Muscle of arm (tissue), 12 donors: ENCODE data around the gene DCT. TPM values are rescaled to one million over a fixed set of nuclear protein-coding genes. Genes with fewer than 3 reads are reported as not detected.

Experiments used
- DNase-seq: peaks from one replicate; pipeline ENCODE4 v3.0.0-alpha.2; 2013
- polyA plus RNA-seq, 12 donors: library from polyadenylated mRNA; unstranded; fragments of 120-200 nt; gene quantifications; one replicate each; pipeline ENCODE4 v1.2.1, GENCODE V29; 2013; ENCODE audit not compliant: insufficient read length in 12 of 12

Gene DCT
- polyA plus RNA-seq, 12 donors: 0.10 to 52.6 (median 0.54) TPM; not detected in 2

DNA sequence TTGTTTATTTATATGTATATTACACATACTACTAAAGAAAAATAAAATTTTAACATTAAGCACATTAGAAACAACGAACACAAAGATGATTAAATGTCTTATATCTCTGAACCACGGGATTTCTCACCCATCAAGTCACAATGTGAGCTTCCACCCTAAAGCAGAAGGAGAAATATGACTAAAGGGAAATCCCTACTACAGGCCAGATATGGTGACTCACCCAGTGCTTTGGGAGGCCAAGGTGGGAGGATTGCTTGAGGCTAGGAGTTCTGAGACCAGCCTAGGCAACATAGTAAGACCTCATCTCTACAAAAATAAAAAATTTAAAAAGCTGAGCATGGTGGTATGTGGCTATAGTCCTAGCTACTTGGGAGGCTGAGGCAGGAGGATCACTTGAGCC lies 24.6 kb downstream of the DCT start:
- DNase-seq: no peak

DNA sequence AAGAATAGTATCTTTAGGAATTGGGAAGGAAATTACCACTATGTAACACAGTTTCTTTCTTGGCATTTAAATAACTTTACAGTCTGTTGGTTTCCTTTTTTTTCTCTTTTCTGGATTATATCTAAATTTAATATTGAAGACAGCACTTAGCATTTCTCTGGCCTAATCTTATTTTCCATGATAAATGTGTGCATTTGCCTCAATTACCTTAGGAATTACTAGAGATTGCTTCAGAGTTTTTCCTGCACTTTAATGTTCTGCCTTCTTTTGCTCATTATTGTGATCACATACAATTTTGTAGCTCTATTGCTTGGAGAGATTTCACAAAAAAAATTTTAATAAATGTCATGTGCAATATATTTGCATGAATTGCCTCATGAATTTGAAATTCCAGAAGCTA lies 25.1 kb downstream of the DCT start:
- DNase-seq: no peak

DNA sequence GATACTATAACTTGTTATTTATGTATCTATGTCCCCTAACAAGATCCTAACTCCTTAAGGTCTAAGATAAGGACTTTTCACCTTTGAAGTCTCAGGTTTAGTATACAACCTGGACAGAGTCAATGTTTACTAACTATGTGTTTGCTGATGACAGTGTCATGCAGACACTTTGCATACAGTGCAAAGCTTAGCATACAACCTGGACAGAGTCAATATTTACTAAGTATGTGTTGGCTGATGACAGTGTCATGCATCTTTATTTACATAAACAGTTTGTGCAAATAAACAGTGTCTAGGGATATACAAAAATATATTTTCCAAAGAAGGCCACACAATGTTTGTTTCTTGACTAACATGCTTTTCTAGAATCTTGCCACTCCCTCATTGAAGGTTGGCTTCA lies 34.7 kb downstream of the DCT start:
- no peak for DNase-seq

DNA sequence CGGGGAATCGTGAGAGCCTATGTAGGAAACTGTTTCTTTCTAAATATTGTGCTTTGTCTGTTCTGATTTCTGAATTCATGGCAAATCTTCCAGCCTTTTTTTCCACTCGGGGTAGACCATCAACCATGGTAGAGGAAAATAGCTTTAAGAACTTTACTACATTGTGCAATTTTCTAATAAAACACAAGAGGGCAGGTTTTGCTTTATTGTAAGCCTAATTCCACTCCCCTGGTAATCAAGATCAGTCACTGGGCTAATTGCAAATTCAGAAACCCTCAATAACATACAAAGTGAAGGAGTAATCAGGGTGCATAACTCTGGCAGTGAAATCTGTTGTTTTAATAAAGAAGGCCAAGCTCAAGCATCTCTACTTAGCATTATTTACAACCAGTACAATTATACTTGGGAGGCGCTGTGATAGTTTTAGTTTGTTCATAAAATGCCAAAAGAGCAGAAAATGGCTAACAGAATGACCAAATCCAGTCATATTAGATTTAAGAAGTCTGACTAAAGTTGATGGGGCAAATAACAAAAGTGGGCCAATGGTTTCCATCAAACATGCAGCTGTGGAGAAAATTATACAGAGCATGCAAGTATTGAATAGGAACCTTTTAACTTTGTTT lies 43.8 kb downstream of the DCT start:
- DNase-seq: peak; percentile 39

DNA sequence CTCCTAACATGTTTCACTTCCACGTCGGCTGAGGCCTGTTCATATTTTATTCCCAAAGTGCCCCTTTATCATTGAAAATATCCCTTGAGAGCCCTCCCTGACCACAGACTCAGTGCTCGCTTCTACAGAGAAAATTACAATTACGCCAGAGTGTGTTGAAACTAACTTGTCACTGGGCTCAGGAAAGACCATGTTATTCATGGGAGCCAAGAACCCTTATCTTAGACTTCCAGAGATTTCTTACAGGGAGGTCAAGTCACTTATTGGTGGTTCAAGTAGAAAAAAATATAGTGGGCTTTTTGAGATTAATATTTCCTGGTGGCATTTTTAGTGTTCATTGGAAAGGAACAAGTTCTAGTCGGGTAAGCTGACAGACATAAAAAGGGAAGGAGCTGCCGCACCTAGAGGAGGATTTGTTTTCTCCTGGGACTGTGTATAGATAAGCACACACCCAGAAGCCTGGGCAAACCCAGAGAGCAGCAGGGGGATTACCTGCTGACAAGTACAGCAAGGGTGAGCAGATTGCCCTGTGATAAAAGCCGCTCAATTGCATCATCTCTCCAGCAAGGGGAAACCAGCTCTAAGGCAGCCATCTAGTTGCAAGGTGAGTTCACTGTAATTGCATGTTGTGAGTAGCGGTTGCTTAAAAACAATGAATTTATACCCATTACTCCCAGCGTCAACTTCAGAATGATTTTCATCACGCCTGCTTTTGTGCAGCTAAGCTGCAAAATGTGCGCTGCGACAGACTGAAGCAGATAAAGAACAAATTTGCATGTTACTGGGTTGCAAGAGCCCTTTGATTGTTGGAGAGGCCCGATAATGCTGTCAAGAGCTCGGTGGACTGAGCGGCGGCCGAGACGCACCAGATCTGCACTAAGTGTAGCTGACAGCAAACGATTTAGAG lies 46.2 kb downstream of the DCT start:
- no peak for DNase-seq

DNA sequence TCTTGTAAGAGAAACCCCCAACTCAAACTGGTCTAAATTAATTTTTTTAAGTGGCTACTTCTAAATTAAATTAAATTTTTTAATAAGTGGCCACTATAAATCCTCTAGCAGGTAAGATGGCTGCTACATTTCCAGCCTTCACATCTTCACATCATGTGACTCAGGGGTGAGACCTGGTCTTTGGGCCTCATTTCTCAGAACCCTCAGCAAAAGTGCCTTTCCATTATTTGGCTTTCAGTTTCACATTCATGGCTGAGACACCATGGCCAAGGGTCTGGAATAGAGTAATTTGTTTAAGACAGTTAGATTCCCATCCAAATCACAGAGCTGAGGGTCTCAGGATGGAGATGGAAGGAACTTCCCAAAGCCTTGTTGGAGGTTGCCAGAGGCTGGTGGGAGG lies 47.5 kb downstream of the DCT start:
- no peak for DNase-seq

DNA sequence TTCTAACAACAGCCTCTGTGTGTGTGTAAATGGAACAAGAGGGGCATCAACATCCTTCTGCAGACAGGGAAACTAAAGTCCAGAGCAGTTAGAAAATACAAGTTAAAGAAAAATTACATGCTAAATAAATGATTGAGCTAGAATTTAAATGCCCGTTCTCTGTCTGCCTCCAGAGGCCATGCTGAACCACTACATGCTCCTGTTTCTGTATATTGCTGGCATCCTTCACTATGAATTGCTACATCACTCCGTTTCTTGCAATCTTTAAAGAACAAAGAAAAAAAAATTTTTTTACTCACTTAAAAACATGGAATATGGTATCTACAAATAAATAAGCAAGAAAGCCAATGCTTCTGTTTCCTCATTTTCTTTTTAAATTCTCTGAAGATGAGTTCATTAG lies 47.9 kb downstream of the DCT start:
- no peak for DNase-seq

DNA sequence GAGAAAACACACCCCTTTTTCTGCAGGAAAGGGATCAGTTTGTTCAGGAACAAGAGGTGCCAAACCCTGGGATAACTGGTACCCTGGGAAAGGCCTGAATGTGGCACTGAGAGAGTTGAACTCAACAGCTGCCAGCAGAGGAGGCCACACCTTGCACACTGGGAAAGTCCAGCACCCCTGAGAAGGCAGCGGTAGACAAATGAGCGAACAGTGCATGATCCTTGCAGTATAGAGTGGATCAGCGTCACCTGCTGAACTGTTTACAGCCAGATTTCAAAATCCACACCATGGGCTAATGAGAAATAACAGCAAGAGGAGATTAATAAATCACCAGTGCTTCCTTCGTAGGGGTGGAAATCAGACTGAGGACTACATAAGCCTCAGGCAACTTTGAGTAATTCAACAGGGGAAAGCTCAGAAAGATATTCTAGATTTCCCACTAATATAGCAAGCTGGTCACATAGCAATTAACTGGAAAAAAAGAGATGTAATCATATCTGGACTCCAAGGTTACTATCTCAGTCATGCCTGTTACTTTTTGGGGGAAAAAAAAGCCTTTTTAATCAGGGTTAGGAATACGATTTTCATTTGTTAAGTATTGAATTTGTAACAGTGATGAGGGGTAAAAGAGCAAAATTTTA lies 52.0 kb downstream of the DCT start:
- DNase-seq: no peak

DNA sequence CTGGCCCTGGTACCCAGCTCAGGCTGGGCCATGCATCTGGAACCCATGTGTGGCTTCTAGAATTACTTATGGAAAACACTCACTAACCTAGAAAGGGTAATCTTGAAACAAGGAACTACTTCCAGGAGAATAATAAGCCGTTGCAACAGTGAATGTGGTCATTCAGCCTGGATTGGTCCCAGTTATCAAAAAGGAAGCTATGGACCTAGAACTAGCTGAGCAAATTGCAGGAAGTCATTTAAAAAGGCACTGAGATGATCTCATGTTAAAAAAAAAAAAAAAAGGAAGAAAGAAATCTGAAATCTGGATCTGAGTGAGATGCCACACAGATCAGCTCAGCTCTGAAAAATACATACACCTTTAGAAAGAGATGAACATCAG lies 59.6 kb downstream of the DCT start:
- no peak for DNase-seq

DNA sequence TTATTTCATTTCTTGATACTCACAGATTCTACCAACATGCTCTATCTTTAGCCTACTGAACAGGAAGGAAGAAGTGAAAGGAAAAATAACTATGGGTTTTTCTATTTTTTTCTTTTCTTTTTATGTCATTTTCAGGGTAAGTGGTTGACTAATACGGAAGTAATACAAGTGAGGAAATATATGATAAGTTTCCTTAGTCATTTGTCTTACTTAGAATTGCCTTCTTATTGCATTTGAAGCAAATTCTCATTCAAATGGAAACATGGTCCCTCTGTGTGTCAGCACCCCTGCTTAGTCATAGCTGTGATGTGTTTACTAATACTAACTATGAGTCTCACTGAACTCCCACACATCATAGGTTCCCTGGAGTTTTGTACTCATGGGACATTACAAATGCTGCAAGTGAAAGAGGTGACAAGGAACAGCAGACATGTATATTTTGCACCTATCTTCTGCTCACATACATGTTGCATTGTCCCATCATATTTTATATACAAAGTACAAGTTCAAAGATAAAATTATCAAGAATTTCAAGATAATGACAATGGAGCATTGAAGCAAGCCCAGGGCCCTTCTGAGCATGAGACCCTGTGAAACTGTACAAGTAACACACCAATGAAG lies 60.1 kb downstream of the DCT start:
- no peak for DNase-seq

DNA sequence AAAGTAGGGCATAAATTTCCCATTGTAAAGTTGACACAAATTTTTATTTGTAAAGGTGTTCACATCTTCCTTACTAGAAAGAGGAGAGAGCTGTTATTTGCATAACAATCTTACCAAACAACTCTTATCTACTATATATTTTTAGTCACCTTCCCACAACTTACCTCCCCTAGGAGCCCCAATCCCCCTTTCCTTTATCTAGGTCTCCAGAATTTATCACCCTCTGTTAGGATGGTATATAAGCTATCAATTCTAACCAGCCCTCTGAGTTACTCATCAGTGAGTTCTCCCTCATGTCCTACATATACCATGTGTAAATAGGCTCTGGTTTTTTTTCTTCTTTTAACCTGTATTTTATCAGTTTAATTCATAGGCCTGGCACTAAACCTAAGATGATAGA lies 62.2 kb downstream of the DCT start:
- DNase-seq: no peak

DNA sequence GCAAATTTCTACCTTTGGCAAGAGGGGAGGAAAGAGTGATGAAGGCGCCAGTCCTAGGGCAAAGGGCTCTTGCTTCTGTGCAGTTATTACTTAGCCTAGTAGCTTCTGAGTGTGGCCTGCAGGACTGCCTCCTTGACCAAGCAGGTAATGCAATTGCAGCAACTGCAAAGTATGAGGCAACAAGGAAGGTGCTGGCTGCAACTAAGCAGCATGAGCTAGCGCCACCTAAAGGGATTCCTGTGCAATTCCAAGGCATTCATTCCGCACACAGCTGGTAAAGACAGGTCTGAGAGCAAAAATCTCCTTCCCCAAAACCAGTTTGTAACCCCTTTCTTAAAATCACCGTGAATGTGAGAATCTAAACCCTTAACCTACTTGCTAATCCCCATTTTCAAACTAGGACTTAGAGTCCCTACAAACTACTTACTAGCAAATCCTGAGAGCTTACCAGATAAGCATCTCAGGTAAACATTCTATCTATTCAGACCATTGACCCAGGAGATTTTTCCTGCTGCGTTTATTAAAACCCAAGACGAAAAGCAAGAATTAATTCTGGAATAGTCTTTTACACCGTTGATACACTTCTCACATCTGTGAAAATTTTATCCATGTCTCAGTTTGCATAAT lies 62.9 kb downstream of the DCT start:
- DNase-seq: no peak

DNA sequence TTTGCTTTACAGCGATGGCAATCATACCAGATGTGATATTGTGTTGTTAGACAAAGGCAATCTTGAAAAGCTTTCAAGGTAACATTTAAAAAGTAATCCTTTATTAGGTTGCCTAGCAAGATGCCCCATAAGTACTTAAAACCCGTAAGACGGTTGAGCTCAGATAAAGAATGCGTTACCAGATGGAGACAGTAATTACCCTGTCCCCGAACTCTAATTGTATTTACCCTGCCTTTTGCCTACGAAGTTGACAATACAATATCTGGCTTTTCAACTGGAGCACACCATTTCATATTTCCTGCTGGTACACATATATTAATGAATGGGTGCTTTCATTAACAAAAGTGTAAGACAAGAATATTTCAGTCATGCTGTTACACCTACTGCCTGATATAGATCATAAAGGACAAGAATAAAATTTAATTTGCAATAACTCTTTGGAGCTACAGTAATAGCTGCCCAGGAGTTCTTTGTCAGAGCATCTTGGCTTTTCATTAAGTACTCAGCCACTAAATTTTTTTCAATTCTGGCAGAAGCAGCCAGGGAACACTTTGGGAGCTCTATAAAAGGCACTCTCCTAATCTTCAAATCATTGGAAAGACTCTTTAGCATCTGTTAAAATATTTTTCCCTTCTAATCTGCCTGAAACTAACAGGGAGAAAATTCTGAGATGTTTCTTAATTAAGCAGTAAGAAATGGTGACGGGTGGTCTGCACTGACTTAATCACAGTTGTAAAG lies 63.8 kb downstream of the DCT start:
- DNase-seq: no peak

DNA sequence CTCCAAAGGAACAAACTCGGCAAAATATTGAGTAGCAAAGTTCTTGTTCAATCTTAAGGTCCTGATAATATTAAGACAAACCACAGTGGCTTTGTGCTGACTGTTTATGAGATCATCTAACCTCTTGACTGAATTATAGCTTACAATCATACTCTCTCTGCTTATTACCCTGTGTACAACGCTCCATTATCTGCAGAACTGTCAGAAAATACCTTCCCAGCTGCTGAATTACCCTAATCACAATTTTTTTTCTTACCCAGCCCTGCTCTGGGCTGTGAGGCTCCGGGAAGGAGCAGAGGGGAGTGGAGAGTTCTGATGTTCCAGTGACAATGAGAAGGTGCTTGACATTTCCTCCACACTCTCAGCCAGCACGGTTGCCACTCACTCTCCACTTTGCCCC lies 64.8 kb downstream of the DCT start:
- DNase-seq: no peak

DNA sequence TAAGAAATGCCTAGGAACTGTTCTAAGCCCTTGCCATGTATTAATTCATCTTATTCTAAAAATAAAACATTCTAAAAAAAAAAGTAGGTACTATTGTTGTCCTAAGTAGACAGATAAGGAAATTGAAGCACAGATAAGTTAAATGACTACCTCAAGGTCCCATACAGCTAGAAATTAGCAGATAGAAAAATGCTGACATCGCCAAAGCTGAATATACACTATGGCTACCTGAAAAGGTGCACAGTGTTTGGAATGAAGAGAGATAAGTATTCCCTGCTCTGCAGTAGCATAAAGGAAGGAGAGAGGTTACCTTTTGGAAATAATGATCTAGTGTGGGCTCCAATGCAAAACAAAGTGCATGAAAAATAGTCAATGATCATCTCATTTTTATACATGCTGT lies 65.3 kb downstream of the DCT start:
- DNase-seq: no peak

DNA sequence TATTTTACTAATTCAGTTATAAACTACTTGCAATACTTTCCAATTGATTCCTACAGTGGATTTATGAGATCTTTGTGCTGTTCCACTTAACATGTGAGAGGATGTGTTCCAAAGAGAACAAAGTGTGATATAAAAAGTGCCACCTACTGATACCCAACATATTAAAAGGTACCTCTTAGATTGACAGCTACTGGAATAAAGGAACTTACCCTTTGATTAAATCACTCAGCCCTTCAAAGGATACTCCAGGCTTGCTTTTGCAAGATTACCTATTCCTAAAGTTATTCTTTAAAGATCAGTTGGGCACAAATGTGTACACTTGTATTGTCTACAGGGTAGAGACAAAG lies 65.9 kb downstream of the DCT start:
- DNase-seq: no peak

DNA sequence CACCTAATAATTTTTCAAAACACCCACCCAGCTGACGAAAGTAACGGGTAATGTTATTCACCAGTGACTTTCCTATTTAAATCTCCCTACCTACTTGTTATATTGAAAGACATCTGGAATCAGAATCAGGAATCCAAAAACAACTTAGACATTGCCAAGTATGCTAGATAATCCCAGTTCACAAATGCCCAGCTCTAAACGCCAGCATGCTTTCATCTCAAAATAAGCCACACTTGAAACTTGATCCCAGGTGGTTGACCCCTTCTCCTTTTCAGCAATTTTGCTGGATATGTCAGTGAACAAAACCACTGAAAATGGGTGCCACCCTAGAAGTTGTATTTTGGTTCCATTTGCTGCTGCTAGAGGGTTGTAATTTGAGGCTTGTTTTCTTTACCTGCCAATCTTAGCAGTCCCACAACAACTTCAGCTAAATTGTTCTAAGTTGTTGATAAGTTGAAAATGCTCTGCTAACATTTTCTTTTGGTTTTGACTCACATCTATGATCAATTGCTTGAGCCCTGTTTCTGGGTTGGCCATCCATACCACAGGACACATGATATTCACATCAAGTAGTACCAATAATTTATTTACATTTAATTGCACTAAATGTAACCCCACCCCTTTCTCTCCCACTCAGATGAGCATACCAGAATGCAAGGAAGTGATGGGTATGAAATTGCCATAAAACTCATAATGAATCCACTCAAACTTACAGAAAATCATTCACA lies 66.4 kb downstream of the DCT start:
- DNase-seq: no peak

DNA sequence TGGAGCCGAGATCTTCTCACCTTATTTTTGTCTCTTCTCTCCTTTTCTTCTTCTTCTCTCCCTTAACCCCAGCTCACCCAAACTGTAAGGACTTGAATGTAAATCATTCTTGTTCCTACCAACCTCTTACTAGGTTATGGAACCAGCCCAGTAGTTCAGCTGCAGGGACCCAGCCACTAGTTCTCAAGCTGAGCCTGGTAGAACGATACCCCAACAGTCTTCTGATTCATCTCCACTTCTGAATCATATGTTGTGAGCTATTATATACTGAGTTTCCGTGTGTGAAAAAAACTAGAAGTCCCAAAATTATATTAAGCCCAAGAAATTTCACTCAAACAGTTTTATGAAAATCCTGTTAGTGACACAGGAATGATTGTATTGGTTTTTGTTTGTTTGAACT lies 67.7 kb downstream of the DCT start:
- no peak for DNase-seq

DNA sequence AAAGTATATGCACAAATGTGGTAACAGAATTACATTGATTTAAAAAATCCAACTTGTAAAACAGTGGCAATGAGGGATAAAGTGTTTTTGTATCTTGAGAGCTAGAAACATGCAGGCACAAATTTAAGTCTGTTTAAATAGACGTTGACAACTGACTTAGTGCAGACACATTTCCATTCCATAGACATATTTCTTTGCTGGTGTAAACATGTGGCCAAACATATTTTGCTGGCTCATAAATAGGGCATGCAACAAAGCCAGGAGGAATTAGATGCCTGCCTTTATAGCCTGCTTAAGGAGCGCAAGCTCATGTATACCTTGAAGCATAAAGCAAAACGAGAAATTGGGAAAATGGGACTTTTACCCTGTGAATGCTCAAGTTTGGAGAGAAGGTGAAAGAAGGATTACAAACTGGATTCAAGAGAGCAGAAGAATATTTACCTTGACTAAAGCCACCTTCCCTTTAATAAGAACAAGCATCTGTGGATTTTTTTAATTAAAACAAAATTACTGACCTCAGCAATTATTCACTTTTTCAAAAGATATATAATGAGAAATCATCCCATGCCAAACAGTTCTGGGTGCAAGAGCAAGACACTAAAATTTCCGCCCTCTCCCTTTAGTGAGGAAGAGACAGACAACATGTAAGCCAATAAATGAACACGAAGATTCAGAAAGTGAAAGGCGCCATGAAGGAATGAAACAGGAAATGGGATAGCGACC lies 71.0 kb downstream of the DCT start:
- DNase-seq: no peak

DNA sequence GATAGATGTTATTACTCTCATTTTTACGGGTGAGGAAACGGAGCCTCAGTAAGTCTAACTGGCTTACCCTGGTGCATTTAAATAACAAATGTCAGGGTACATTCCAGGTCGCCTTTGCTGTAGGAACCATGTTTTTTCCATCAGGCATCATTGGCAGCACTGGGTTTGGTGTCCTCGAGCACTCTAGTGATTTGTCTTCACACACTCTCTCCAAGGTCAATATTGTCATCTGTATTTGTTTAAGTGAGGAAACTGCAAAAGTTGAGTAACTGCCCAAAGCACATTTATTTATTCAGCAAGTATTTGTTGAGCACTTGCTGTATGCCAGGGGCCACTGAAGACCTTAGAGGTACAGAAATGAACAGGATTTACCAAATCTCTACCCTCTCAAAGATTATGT lies 78.6 kb downstream of the DCT start:
- no peak for DNase-seq
